Testis (tissue), 2 donors: ENCODE data around the gene RFPL2.

Experiments
- POLR2A ChIP-seq: fragments of 450-650 bp; IDR thresholded peaks from one replicate; pipeline ENCODE4 v1.6.1; 2017; ENCODE audit warnings: antibody characterized with exemption, mild to moderate bottlenecking, moderate library complexity
- TF ChIP-seq, protein P1 (sequence below), 3 experiments: fragments of 450-650 bp in 2 of 3; fragments of 200-600 bp in 1 of 3; sonication (generic) in 1 of 3; IDR thresholded peaks; one replicate each; pipeline ENCODE4 v1.5.1; 2016 to 2019; ENCODE audit warnings: antibody characterized with exemption in 3 of 3, mild to moderate bottlenecking in 2 of 3, moderate library complexity in 1 of 3

DNA sequence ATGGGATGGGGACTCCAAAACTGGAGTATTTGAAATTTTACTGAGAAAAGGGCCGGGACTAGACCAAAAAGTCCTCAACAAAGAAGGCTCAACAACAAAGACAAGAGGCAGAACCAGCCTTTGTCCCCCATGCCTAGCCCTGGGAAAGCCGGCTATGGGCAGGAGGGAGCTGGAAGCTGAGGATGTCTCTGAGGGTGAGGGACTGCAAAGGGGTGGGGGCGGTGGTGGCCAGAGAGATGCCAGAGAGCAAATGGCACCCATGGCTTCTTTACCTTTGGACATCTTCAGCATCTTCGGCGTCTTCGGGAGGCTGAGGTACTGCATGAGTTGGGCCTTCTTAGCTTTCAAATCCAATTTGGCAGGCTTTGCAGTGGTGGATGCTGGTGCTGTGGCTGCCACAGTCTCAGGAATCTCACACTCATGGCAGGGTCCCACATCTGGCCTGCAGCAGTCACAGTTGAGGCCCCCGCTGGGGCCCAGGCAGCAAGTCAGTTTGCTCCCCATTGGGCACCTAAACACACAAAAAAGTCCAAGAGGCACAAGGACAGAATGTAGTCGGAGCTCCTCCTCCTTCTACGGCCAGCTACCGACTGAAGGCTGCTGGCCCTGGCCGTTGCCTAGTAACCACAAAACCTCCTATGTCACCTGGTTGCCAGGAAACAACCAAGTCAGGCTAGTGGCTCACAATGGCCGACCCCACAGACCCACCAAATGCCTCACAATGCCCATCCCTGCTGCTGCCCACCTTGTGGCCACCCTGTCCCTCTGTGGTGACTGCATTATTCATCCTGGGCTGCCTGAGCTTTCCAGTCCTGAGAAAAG, 46.0 kb downstream of the RFPL2 start, which contains the start of gene C22orf42:
- TF ChIP-seq, protein P1, sequence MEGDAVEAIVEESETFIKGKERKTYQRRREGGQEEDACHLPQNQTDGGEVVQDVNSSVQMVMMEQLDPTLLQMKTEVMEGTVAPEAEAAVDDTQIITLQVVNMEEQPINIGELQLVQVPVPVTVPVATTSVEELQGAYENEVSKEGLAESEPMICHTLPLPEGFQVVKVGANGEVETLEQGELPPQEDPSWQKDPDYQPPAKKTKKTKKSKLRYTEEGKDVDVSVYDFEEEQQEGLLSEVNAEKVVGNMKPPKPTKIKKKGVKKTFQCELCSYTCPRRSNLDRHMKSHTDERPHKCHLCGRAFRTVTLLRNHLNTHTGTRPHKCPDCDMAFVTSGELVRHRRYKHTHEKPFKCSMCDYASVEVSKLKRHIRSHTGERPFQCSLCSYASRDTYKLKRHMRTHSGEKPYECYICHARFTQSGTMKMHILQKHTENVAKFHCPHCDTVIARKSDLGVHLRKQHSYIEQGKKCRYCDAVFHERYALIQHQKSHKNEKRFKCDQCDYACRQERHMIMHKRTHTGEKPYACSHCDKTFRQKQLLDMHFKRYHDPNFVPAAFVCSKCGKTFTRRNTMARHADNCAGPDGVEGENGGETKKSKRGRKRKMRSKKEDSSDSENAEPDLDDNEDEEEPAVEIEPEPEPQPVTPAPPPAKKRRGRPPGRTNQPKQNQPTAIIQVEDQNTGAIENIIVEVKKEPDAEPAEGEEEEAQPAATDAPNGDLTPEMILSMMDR (IDR thresholded peaks at IDR 0.05) = no peak
- TF ChIP-seq POLR2A = no peak
